ENCODE data around the gene COMMD1.

COMMD1 gene

DNA sequence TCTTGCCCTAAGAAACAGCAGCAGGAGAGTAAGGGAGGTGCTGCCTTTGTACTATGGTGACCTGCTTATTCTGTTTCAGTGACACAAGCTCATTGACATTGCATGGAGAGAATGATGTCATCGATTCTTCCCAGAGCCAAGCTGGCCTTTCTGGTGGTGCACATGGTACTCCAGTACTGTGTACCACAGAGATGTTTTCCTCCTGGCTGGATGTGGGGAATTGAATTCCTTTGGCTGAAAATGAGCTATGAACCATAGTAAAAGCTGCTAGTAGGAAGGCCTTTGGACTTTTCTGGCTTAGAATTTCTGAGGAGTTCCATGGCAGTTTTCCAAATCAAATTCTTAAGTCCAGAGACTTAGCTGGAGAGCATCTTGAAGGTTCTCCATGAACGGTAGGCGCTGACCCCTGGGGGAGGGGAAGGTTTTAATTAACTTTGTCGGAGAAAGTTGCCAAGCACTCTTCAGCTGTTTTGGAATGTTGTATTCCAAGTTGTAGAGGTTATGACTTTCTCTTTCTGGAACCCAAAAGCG lies 273.3 kb downstream of the COMMD1 start:
- no peak for DNase-seq (ENCODE audit: low read depth in 2 of 2)

DNA sequence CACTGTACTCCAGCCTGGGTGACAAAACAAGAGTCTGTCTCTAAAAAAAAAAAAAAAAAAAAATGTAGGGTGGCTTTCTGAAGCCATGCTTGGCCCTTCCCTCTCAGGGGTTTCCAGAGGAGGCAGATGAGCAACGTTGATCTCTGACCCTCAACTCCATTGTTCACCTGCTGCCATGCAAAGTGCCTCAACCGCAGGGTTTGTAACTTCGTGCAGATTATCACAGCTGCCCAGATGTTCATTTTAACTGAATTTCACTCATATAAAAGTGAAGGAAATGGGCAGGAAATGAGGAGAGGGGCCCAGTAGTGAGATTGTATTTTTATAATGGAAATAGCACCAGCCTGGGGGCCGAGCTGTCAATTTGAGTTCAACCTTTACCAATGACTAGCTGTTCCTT lies 275.5 kb downstream of the COMMD1 start:
- no peak for DNase-seq (ENCODE audit: low read depth in 2 of 2)

DNA sequence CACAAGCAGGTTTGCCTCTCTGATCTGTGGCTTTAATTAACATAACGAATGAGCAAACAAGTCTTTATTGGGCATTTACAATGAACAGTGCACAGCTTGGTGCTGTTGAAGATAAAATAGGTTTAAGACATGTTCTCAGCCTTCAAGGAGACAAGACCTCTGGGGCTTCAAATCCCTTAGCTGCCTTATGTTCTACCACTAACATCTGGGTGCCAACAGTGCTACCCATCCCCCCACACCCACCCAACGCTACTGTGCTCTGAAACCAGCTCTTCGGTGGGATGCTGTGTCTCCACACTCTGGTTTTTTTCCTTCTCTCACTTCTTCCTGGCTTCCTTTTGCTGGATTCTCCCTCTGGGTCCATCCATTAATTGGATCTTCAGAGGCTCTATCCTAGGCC lies 276.4 kb downstream of the COMMD1 start:
- DNase-seq (ENCODE audit: low read depth in 2 of 2), result no peak

DNA sequence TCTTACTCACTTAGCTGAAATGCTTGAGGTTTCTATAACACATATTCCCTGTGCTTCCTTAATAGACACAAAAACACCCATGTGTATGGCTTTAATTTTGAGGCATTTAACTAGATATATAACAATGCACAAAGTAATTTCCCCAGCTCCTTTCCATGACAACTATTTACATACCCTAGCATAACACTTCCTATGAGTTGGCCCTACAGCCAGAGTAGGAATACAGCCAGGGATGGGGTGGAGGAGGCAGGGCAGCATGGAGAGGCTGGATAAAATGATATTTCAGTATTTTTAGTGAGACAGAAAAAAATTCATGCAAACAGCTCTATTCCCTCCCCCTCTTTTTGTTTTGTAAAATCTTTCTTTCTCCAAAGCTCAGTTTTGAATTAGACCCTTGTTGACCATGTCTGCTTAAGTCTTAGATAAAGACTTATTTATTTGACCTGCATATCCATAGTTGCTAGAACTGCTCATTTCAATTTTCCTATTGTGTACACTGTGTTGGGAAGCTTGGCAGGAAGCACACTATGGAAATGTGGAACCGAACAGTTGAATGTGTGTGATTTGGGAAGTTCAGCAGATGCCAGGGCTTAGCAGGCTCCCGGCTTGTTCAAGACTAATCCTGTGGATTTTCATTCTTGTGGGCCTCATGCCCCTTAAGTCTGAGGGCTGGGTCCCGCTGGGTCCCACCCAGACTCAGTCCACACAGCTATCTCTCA lies 279.2 kb downstream of the COMMD1 start:
- peak in 1 of 2 experiments; percentile 3 for DNase-seq (ENCODE audit: low read depth in 2 of 2)

All from fibroblast of skin of left biceps (primary cell).